BLaER1 treated with 17β-estradiol and CSF1 and Interleukin-3, amounts not matched to agents 10 nM and 100 nM (cell line): ENCODE data around the gene CBX2.

Experiments
- H3K27ac ChIP-seq, 11 experiments: shearing (Covaris generic); formaldehyde crosslinking; 2 replicates each; pipeline ENCODE4 v1.8.1; 2022
- H3K27me3 ChIP-seq, 11 experiments: shearing (Covaris generic); formaldehyde crosslinking; 2 replicates each; pipeline ENCODE4 v1.8.1; 2022
- H3K36me3 ChIP-seq, 11 experiments: shearing (Covaris generic); formaldehyde crosslinking; 2 replicates each; pipeline ENCODE4 v1.8.1; 2022
- H3K4me1 ChIP-seq, 10 experiments: shearing (Covaris generic); formaldehyde crosslinking; 2 replicates each; pipeline ENCODE4 v1.8.1; 2022
- H3K4me2 ChIP-seq, 11 experiments: shearing (Covaris generic); formaldehyde crosslinking; 2 replicates each; pipeline ENCODE4 v1.8.1; 2022
- H3K4me3 ChIP-seq, 10 experiments: shearing (Covaris generic); formaldehyde crosslinking; 2 replicates each; pipeline ENCODE4 v1.8.1; 2022
- H3K9ac ChIP-seq, 11 experiments: shearing (Covaris generic); formaldehyde crosslinking; 2 replicates each; pipeline ENCODE4 v1.8.1; 2022
- H3K9me3 ChIP-seq, 11 experiments: shearing (Covaris generic); formaldehyde crosslinking; replicated peaks in 1 of 11; 2 replicates each; pipeline ENCODE4 v1.8.1; 2022
- H4K20me1 ChIP-seq, 11 experiments: shearing (Covaris generic); formaldehyde crosslinking; 2 replicates each; pipeline ENCODE4 v1.8.1; 2022
- Cebpa-rat ChIP-seq, 11 experiments: shearing (Covaris generic); IDR thresholded peaks; 2 replicates each; pipeline ENCODE4 v1.8.1; 2022

CBX2 gene

DNA sequence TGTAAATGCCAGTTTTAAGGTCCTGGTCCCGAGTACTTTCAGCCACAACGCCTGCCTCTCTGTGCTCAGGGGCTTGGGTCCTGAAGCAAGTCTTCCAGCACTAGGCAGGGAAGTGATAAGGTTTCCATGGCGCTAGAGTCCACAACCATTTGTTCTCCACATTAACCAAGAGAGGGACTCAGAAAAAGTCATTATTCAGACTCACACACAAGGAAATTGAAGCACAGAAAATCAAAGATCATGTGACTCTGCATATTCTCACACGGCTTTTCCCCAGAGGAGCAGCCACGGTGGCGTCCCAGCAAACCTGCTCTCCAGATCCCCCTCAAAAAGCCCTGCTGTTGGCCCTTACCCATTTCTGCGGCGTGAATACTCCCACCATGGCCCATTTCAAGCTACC lies 37.5 kb upstream of the CBX2 start:
- Histone ChIP-seq H3K27me3 (peaks cover 0 to 17% (median 4%) of the 10 kb centered on the region in 11 experiments; a peak in 7 of 22 replicates), H3K36me3 (no peaks in the 10 kb centered on the region), H4K20me1 (no peaks in the 10 kb centered on the region; a peak in 1 of 22 replicates), H3K27ac (no peak overlapping the region), H3K9ac (peak overlapping the region in 2 of 11 experiments; percentile 18 to 28; a peak in 1 of 22 replicates), H3K4me1 (peaks cover 11 to 33% (median 28%) of the 10 kb centered on the region in 10 experiments), H3K4me3 (no peak overlapping the region), H3K9me3 (no peaks in the 10 kb centered on the region), H3K4me2 (peak overlapping the region in 10 of 11 experiments; percentile 31 to 62 (median 42); a peak in 18 of 22 replicates)
- no peak for TF ChIP-seq Cebpa-rat (IDR thresholded peaks at IDR 0.05)

DNA sequence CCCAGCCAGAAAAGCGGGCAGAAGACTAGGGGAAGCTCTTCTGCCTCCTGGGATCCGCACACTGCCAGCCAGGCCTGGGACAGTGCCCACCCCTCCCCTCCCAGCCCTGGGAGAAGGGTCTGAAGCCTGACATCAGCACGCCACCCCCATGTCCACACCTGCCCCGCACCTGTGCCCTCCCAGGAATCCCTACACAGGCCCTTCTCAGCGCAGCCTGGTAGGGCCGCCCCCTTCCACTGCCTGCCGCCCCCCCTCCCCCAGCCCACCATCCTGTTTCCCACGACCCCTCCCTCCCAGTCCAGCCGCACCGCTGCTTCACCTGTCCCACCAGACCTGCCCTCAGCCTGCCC lies 36.6 kb upstream of the CBX2 start:
- H3K36me3 ChIP-seq, result no peaks in the 10 kb centered on the region
- H3K4me3 ChIP-seq, result peak overlapping the region in 4 of 10 experiments; percentile 37 to 59 (median 52); a peak in 7 of 20 replicates
- TF ChIP-seq Cebpa-rat (IDR thresholded peaks at IDR 0.05), result no peak
- H3K9ac ChIP-seq, result peak overlapping the region in 4 of 11 experiments; percentile 47 to 64 (median 60); a peak in 6 of 22 replicates
- H4K20me1 ChIP-seq, result no peaks in the 10 kb centered on the region; a peak in 1 of 22 replicates
- H3K4me2 ChIP-seq, result peak overlapping the region; percentile 86 to 97 (median 92)
- no peak overlapping the region for H3K27ac ChIP-seq
- peaks cover 5 to 40% (median 34%) of the 10 kb centered on the region in 10 experiments for H3K4me1 ChIP-seq
- peaks cover 1 to 19% (median 6%) of the 10 kb centered on the region in 11 experiments for H3K27me3 ChIP-seq
- H3K9me3 ChIP-seq, result no peaks in the 10 kb centered on the region

DNA sequence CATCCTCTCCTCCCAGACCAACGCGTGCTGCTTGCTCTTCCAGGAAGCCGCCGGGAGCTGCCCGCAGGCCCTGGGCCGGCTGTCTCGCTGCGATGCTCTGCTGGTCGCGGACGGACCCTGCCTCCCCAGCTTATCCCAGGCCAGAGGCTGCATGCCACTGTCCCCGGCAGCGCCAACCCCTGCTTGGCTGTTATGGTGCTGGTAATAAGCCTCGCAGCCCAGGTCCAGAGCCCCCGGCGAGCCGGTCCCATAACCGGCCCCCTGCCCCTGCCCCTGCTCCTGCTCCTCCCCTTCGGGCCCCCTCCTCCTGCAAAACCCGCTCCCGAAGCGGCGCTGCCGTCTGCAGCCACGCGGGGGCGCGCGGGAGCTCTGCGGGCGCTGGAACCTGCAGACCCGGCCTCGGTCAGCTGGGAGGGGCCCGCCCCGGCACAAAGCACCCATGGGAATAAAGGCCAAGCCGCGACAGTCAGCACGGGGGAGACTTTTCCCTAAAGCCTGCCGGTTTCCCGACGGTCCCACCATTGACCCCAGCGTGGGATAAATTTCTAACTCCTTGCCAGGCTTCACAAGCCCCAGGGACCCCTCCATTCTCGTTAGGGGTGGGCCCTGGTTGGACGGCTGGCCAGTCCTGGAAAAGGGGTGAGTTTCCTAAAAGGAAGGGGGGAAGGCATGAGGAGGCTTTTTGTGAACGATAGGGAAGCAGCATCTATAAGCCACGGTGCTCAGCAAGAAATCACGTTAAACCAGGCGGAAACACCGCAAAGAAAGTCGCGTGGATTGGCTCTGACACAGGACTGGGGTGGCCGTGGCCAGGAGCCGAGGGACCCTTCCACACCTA lies 36.0 kb upstream of the CBX2 start:
- H3K36me3 ChIP-seq, result no peaks in the 10 kb centered on the region
- H3K4me3 ChIP-seq, result peak overlapping the region; percentile 27 to 59 (median 40); a peak in 12 of 20 replicates
- H3K27ac ChIP-seq, result no peak overlapping the region
- H3K4me2 ChIP-seq, result peak overlapping the region; percentile 86 to 97 (median 92)
- H3K9me3 ChIP-seq, result no peaks in the 10 kb centered on the region
- H3K27me3 ChIP-seq, result peaks cover 7 to 25% (median 12%) of the 10 kb centered on the region in 11 experiments
- H4K20me1 ChIP-seq, result peaks cover 0 to 5% (median 0%) of the 10 kb centered on the region in 11 experiments; a peak in 3 of 22 replicates
- TF ChIP-seq Cebpa-rat (IDR thresholded peaks at IDR 0.05), result no peak
- H3K4me1 ChIP-seq, result peaks cover 4 to 46% (median 37%) of the 10 kb centered on the region in 10 experiments; a peak in 19 of 20 replicates
- H3K9ac ChIP-seq, result peak overlapping the region in 6 of 11 experiments; percentile 21 to 64 (median 52); a peak in 9 of 22 replicates

DNA sequence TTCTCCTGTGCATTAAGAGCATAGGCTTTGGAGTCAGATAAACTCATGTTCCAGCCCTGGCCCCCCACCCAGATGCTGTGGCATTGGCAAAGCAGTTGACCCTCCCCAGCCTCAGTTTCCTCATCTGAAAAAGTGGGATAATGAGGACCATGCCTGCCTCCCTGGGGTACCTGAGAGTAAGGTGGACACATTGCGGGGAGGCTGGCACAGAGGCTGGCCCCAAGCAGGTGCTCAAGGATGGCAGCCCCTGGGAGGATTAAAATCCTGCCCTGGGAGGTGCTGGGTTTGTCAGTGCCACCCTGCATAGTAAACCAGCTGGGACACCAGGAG lies 35.4 kb upstream of the CBX2 start:
- Histone ChIP-seq H4K20me1 (peaks cover 0 to 9% (median 0%) of the 10 kb centered on the region in 11 experiments; a peak in 5 of 22 replicates), H3K4me2 (peak overlapping the region; percentile 86 to 97 (median 92); a peak in 20 of 22 replicates), H3K9me3 (no peaks in the 10 kb centered on the region), H3K4me1 (peaks cover 4 to 52% (median 40%) of the 10 kb centered on the region in 10 experiments; a peak in 19 of 20 replicates), H3K9ac (no peak overlapping the region; a peak in 1 of 22 replicates), H3K36me3 (no peaks in the 10 kb centered on the region), H3K27me3 (peaks cover 13 to 31% (median 18%) of the 10 kb centered on the region in 11 experiments), H3K4me3 (no peak overlapping the region), H3K27ac (no peak overlapping the region)
- TF ChIP-seq Cebpa-rat (IDR thresholded peaks at IDR 0.05), result no peak

DNA sequence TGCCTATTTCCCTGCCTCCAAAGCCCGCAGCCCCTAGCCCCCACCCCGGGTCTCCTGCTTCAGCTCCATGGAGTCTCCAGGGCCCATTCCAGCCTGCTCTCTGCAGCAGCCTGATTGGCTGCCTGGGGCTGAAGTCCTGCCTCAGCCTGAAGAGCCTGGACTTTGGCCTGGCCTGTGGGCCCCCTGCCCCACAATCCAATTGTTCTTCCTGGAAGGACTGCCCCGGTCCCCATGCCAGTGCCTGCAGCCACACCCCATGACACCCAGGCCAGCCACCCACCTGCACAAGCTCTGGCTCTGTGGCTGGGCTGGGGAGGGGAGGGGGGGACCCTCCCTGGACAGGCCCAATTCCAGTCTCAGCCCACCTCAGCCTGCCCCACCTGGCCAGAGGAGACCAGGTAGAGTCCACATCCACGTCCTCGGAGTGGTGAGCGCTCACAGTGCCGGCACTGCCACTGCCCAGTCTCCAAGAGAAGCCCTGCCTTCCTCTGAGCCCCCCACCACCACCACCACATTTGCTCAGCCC lies 34.9 kb upstream of the CBX2 start:
- Histone ChIP-seq H3K9me3 (no peaks in the 10 kb centered on the region), H3K27ac (no peak overlapping the region), H3K36me3 (no peaks in the 10 kb centered on the region), H3K27me3 (peaks cover 18 to 36% (median 23%) of the 10 kb centered on the region in 11 experiments), H3K4me1 (peaks cover 4 to 57% (median 42%) of the 10 kb centered on the region in 10 experiments; a peak in 19 of 20 replicates), H4K20me1 (peaks cover 0 to 13% (median 0%) of the 10 kb centered on the region in 11 experiments; a peak in 5 of 22 replicates), H3K9ac (no peak overlapping the region), H3K4me2 (peak overlapping the region in 2 of 11 experiments; percentile 91 to 93; a peak in 1 of 22 replicates), H3K4me3 (no peak overlapping the region)
- TF ChIP-seq Cebpa-rat (IDR thresholded peaks at IDR 0.05), result no peak

DNA sequence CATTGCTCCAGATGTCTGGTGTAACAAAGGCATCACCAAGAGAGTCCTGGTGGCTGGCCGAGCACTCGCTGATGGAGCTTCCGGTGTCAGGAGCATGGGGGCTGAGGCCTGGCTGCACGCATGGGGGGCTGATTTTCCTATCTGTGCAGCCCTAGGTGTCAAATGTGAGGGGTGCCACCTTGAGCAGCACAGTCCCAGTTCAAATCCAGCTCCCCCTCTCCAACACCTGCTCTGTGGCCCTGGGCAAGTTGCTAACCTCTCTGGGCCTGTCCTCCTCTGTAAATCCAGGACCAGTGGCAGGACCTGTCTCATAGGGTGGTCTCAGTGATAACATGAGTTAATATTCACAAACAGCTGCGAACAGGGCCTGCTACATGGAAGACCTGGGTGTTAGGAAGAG lies 34.3 kb upstream of the CBX2 start:
- H3K4me2 ChIP-seq, result no peak overlapping the region
- no peak overlapping the region for H3K9ac ChIP-seq
- no peak overlapping the region for H3K4me3 ChIP-seq
- no peak for TF ChIP-seq Cebpa-rat (IDR thresholded peaks at IDR 0.05)
- peaks cover 24 to 42% (median 29%) of the 10 kb centered on the region in 11 experiments for H3K27me3 ChIP-seq
- H3K4me1 ChIP-seq, result peaks cover 4 to 57% (median 42%) of the 10 kb centered on the region in 10 experiments; a peak in 19 of 20 replicates
- H4K20me1 ChIP-seq, result peaks cover 0 to 13% (median 0%) of the 10 kb centered on the region in 11 experiments; a peak in 5 of 22 replicates
- no peaks in the 10 kb centered on the region for H3K9me3 ChIP-seq
- H3K36me3 ChIP-seq, result no peaks in the 10 kb centered on the region
- no peak overlapping the region for H3K27ac ChIP-seq

DNA sequence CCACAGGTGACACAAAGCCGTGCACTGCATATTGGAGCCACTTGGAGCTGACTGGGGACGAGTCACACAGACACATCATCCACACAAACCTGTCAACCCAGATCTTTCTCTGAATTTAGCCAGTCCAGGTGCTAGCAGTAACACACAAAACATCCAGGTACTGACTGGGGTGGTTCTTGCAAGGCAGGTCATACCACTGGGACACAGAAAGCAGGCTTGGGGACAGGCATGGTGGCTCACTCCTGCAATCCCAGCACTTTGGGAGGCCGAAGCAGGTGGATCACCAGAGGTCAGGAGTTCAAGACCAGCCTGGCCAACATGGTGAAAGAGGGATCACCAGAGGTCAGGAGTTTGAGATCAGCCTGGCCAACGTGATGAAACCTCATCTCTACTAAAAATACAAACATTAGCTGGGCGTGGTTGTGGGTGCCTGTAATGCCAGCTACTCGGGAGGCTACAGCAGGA lies 32.3 kb upstream of the CBX2 start:
- peak overlapping the region; percentile 35 to 56 (median 46); a peak in 21 of 22 replicates for H3K4me2 ChIP-seq
- H3K4me3 ChIP-seq, result no peak overlapping the region
- no peak overlapping the region for H3K27ac ChIP-seq
- H3K4me1 ChIP-seq, result peaks cover 4 to 50% (median 35%) of the 10 kb centered on the region in 10 experiments; a peak in 19 of 20 replicates
- H3K9me3 ChIP-seq, result no peaks in the 10 kb centered on the region
- no peak for TF ChIP-seq Cebpa-rat (IDR thresholded peaks at IDR 0.05)
- H3K36me3 ChIP-seq, result no peaks in the 10 kb centered on the region
- H3K9ac ChIP-seq, result 0 out of 22 replicates have a peak overlapping the region, but pooled peaks of 1 of the 11 experiments have one; percentile 8
- peaks cover 0 to 13% (median 0%) of the 10 kb centered on the region in 11 experiments; a peak in 5 of 22 replicates for H4K20me1 ChIP-seq
- peaks cover 39 to 59% (median 44%) of the 10 kb centered on the region in 11 experiments for H3K27me3 ChIP-seq

DNA sequence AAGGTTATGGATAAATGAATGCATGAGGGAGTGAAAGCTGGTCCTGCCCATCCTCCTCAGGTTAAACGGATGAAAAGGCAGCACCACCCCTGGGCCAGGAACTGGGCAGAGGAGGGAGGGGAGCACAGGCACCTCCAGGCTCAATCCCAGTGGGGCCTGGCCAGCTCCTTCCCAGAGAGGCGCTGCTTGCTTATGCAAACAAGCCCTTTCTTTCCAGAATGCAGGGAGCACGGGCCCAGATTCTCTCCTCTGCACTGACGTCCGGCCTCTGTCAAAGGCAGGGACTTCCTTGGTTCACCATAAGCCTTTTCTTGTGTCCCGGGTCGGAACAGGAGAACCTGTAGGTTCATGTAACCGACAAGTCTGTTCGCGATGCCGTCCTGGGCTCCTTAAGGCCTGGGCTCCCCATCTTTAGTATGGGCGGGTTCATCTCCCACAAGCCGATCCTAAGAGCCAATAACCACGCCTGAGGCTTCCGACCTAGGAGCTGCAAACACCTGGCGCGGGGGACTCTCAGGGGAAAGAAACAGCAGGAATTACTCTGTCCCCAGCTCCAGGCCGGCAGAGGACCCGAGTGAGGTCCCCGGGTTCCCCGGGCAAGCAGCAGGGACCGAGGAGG lies 30.9 kb upstream of the CBX2 start:
- Histone ChIP-seq H3K9me3 (no peaks in the 10 kb centered on the region), H3K36me3 (no peaks in the 10 kb centered on the region), H3K27ac (no peak overlapping the region), H3K9ac (no peak overlapping the region), H3K4me3 (no peak overlapping the region), H3K27me3 (peaks cover 39 to 58% (median 44%) of the 10 kb centered on the region in 11 experiments), H3K4me1 (peaks cover 3 to 41% (median 29%) of the 10 kb centered on the region in 10 experiments; a peak in 19 of 20 replicates), H3K4me2 (peak overlapping the region in 6 of 11 experiments; percentile 26 to 56 (median 40); a peak in 8 of 22 replicates), H4K20me1 (peaks cover 0 to 13% (median 0%) of the 10 kb centered on the region in 11 experiments; a peak in 5 of 22 replicates)
- no peak for TF ChIP-seq Cebpa-rat (IDR thresholded peaks at IDR 0.05)
